ENCODE data around the gene USP4. TPM values are rescaled to one million over a fixed set of nuclear protein-coding genes. Genes with fewer than 3 reads are reported as not detected.
A peak's percentile ranks its signal among the peaks of the same experiment; 100 is the strongest.
"Not testable (repeated sequence)": the region's sequence is repeated elsewhere in the genome, so short reads cannot be mapped to it uniquely, and the experiment has no call there.

Gene USP4
- total RNA-seq, 5 donors from 2014 or later (not counting 1 experiment from before 2014, with no cell fraction given), result 101 to 107 (median 103) TPM

GRCh38 chr3:49255112-49255511, 84.7 kb downstream of the USP4 start:
- ATAC-seq (replicated peaks in 1 of 4) (no peak), DNase-seq (no peak)
- no peak overlapping the region for H3K4me3 ChIP-seq (ENCODE audit: control insufficient read depth in 1 of 2, extremely low read depth in 1 of 2, low read length in 1 of 2)
- Mint-ChIP-seq H3K9me3 (no peaks in the 10 kb centered on the region), H3K27ac (no peak overlapping the region), H3K27me3 (peaks cover 0 to 2% of the 10 kb centered on the region in 2 donors), H3K4me3 (no peak overlapping the region), H3K36me3 (no peaks in the 10 kb centered on the region), H3K4me1 (no peaks in the 10 kb centered on the region)
- no peaks in the 10 kb centered on the region for H3K4me1 ChIP-seq (ENCODE audit: control insufficient read depth in 1 of 2, extremely low read depth in 1 of 2, insufficient read depth in 2 of 2, low read length in 2 of 2)
- no CpG with 5 or more reads among the region's 1 CpG for WGBS (ENCODE audit: insufficient coverage)
- H3K36me3 ChIP-seq (ENCODE audit: control insufficient read depth in 2 of 2, extremely low read depth in 1 of 2, insufficient read depth in 1 of 2, low read length in 1 of 2), result no peaks in the 10 kb centered on the region
- POLR2A ChIA-PET, result no interaction called here
- H3K9me3 ChIP-seq, result no peaks in the 10 kb centered on the region
- CTCF ChIA-PET, result interaction anchor here in 1 of 2 donors (0.6 kb wide), 2 partner anchors 146 to 1364 kb away, joined by 3 to 5 read pairs; no protein-coding TSS in a partner anchor
- H3K27ac ChIP-seq (ENCODE audit: low read length), result no peak overlapping the region
- H3K27me3 ChIP-seq (replicated peaks in 1 of 2; ENCODE audit: control insufficient read depth in 2 of 2, extremely low read depth in 1 of 2, insufficient read depth in 2 of 2, low read length in 1 of 2), result no peaks in the 10 kb centered on the region

GRCh38 chr3:49253512-49253911, 86.3 kb downstream of the USP4 start:
- Histone ChIP-seq H3K4me1 (ENCODE audit: control insufficient read depth in 1 of 2, extremely low read depth in 1 of 2, insufficient read depth in 2 of 2, low read length in 2 of 2) (no peaks in the 10 kb centered on the region), H3K9me3 (no peaks in the 10 kb centered on the region), H3K27me3 (replicated peaks in 1 of 2; ENCODE audit: control insufficient read depth in 2 of 2, extremely low read depth in 1 of 2, insufficient read depth in 2 of 2, low read length in 1 of 2) (no peaks in the 10 kb centered on the region), H3K36me3 (ENCODE audit: control insufficient read depth in 2 of 2, extremely low read depth in 1 of 2, insufficient read depth in 1 of 2, low read length in 1 of 2) (no peaks in the 10 kb centered on the region), H3K4me3 (ENCODE audit: control insufficient read depth in 1 of 2, extremely low read depth in 1 of 2, low read length in 1 of 2) (no peak overlapping the region), H3K27ac (ENCODE audit: low read length) (no peak overlapping the region)
- no CpG with 5 or more reads among the region's 3 CpGs for WGBS (ENCODE audit: insufficient coverage)
- H3K4me1 Mint-ChIP-seq, result no peaks in the 10 kb centered on the region
- CTCF ChIA-PET, result no interaction called here
- ATAC-seq (replicated peaks in 1 of 4), result no peak
- H3K4me3 Mint-ChIP-seq, result no peak overlapping the region
- no peaks in the 10 kb centered on the region for H3K36me3 Mint-ChIP-seq
- H3K9me3 Mint-ChIP-seq, result no peaks in the 10 kb centered on the region
- POLR2A ChIA-PET, result interaction anchor here in 1 of 2 donors (0.6 to 0.7 kb wide), 2 partner anchors 191 to 231 kb away, joined by 3 to 8 read pairs; partner anchors contain the start of gene NDUFAF3
- no peak for DNase-seq
- no peak overlapping the region for H3K27ac Mint-ChIP-seq
- peaks cover 0 to 2% of the 10 kb centered on the region in 2 donors for H3K27me3 Mint-ChIP-seq

GRCh38 chr3:49248840-49249227, 91.0 kb downstream of the USP4 start:
- no peak for ATAC-seq (replicated peaks in 1 of 4)
- no peak overlapping the region for H3K27ac Mint-ChIP-seq
- CTCF ChIA-PET, result no interaction called here

GRCh38 chr3:49244581-49245205, 95.2 kb downstream of the USP4 start:
- Mint-ChIP-seq H3K4me1 (no peaks in the 10 kb centered on the region), H3K27ac (no peak overlapping the region), H3K27me3 (peaks cover 0 to 4% of the 10 kb centered on the region in 2 donors), H3K4me3 (no peak overlapping the region), H3K36me3 (no peaks in the 10 kb centered on the region), H3K9me3 (no peaks in the 10 kb centered on the region)
- Histone ChIP-seq H3K4me3 (ENCODE audit: control insufficient read depth in 1 of 2, extremely low read depth in 1 of 2, low read length in 1 of 2) (no peak overlapping the region), H3K27me3 (replicated peaks in 1 of 2; ENCODE audit: control insufficient read depth in 2 of 2, extremely low read depth in 1 of 2, insufficient read depth in 2 of 2, low read length in 1 of 2) (peaks cover 0 to 11% of the 10 kb centered on the region in 2 experiments), H3K27ac (ENCODE audit: low read length) (no peak overlapping the region), H3K36me3 (ENCODE audit: control insufficient read depth in 2 of 2, extremely low read depth in 1 of 2, insufficient read depth in 1 of 2, low read length in 1 of 2) (no peaks in the 10 kb centered on the region), H3K9me3 (no peaks in the 10 kb centered on the region), H3K4me1 (ENCODE audit: control insufficient read depth in 1 of 2, extremely low read depth in 1 of 2, insufficient read depth in 2 of 2, low read length in 2 of 2) (no peaks in the 10 kb centered on the region)
- 43% methylated on average over 1 of the region's 1 CpG for WGBS (ENCODE audit: insufficient coverage)
- ATAC-seq (replicated peaks in 1 of 4), result no peak
- POLR2A ChIA-PET, result no interaction called here
- CTCF ChIA-PET, result no interaction called here
- no peak for DNase-seq

More at GRCh38 chr3:49248840-49249227, 91.0 kb downstream of the USP4 start:
- H3K4me3 ChIP-seq (ENCODE audit: control insufficient read depth in 1 of 2, extremely low read depth in 1 of 2, low read length in 1 of 2), result no peak overlapping the region
- no peak overlapping the region for H3K27ac ChIP-seq (ENCODE audit: low read length)
- Mint-ChIP-seq H3K36me3 (no peaks in the 10 kb centered on the region), H3K9me3 (no peaks in the 10 kb centered on the region), H3K4me3 (no peak overlapping the region), H3K4me1 (no peaks in the 10 kb centered on the region), H3K27me3 (peaks cover 0 to 2% of the 10 kb centered on the region in 2 donors)
- no peaks in the 10 kb centered on the region for H3K9me3 ChIP-seq
- no peaks in the 10 kb centered on the region for H3K36me3 ChIP-seq (ENCODE audit: control insufficient read depth in 2 of 2, extremely low read depth in 1 of 2, insufficient read depth in 1 of 2, low read length in 1 of 2)
- H3K27me3 ChIP-seq (replicated peaks in 1 of 2; ENCODE audit: control insufficient read depth in 2 of 2, extremely low read depth in 1 of 2, insufficient read depth in 2 of 2, low read length in 1 of 2), result no peaks in the 10 kb centered on the region
- no peaks in the 10 kb centered on the region for H3K4me1 ChIP-seq (ENCODE audit: control insufficient read depth in 1 of 2, extremely low read depth in 1 of 2, insufficient read depth in 2 of 2, low read length in 2 of 2)
- POLR2A ChIA-PET, result no interaction called here
- DNase-seq, result no peak

GRCh38 chr3:49240091-49240490, 99.8 kb downstream of the USP4 start:
- H3K36me3 ChIP-seq (ENCODE audit: control insufficient read depth in 2 of 2, extremely low read depth in 1 of 2, insufficient read depth in 1 of 2, low read length in 1 of 2); POLR2A ChIA-PET; DNase-seq; ATAC-seq (replicated peaks in 1 of 4); H3K4me3 Mint-ChIP-seq; H3K36me3 Mint-ChIP-seq; H3K27ac ChIP-seq (ENCODE audit: low read length); H3K4me1 Mint-ChIP-seq; H3K27me3 Mint-ChIP-seq; H3K4me3 ChIP-seq (ENCODE audit: control insufficient read depth in 1 of 2, extremely low read depth in 1 of 2, low read length in 1 of 2); H3K9me3 Mint-ChIP-seq; H3K27ac Mint-ChIP-seq; H3K4me1 ChIP-seq (ENCODE audit: control insufficient read depth in 1 of 2, extremely low read depth in 1 of 2, insufficient read depth in 2 of 2, low read length in 2 of 2); H3K9me3 ChIP-seq: not testable (repeated sequence)
- CTCF ChIA-PET, result interaction anchor here in 1 of 2 donors (0.7 kb wide), 2 partner anchors 101 to 428 kb away, joined by 3 to 5 read pairs; no protein-coding TSS in a partner anchor
- H3K27me3 ChIP-seq (replicated peaks in 1 of 2; ENCODE audit: control insufficient read depth in 2 of 2, extremely low read depth in 1 of 2, insufficient read depth in 2 of 2, low read length in 1 of 2), result peaks cover 0 to 14% of the 10 kb centered on the region in 2 experiments
- 92% methylated on average over 5 of the region's 11 CpGs for WGBS (ENCODE audit: insufficient coverage)

GRCh38 chr3:49238274-49239127, 101.4 kb downstream of the USP4 start:
- Mint-ChIP-seq H3K36me3 (no peaks in the 10 kb centered on the region), H3K27ac (no peak overlapping the region), H3K27me3 (peaks cover 0 to 5% of the 10 kb centered on the region in 2 donors), H3K9me3 (peaks cover 7 to 13% (median 11%) of the 10 kb centered on the region in 3 donors), H3K4me1 (no peaks in the 10 kb centered on the region), H3K4me3 (no peak overlapping the region)
- CTCF ChIA-PET, result interaction anchor here in 1 of 2 donors (0.6 kb wide), 1 partner anchor 1302 kb away, joined by 3 read pairs; no protein-coding TSS in a partner anchor
- no peak overlapping the region for H3K27ac ChIP-seq (ENCODE audit: low read length)
- H3K4me3 ChIP-seq (ENCODE audit: control insufficient read depth in 1 of 2, extremely low read depth in 1 of 2, low read length in 1 of 2), result no peak overlapping the region
- H3K4me1 ChIP-seq (ENCODE audit: control insufficient read depth in 1 of 2, extremely low read depth in 1 of 2, insufficient read depth in 2 of 2, low read length in 2 of 2), result no peaks in the 10 kb centered on the region
- no peaks in the 10 kb centered on the region for H3K9me3 ChIP-seq
- peaks cover 0 to 14% of the 10 kb centered on the region in 2 experiments for H3K27me3 ChIP-seq (replicated peaks in 1 of 2; ENCODE audit: control insufficient read depth in 2 of 2, extremely low read depth in 1 of 2, insufficient read depth in 2 of 2, low read length in 1 of 2)
- no peaks in the 10 kb centered on the region for H3K36me3 ChIP-seq (ENCODE audit: control insufficient read depth in 2 of 2, extremely low read depth in 1 of 2, insufficient read depth in 1 of 2, low read length in 1 of 2)
- POLR2A ChIA-PET, result interaction anchor here in 1 of 2 donors (0.6 kb wide), 1 partner anchor 375 kb away, joined by 3 read pairs; no protein-coding TSS in a partner anchor
- ATAC-seq (replicated peaks in 1 of 4) (no peak), DNase-seq (peak in 1 of 35 experiments; percentile 20)
- whole genome bisulfite sequencing (ENCODE audit: insufficient coverage), result 43% methylated on average over 3 of the region's 9 CpGs
